RKO (cell line): Measurements from ENCODE around the gene RASA3.
"Not testable (repeated sequence)": the region's sequence is repeated elsewhere in the genome, so short reads cannot be mapped to it uniquely, and the experiment has no call there.

Experiments used
- DNase-seq: peaks from one replicate; pipeline ENCODE4 v3.0.0-alpha.2; 2016; ENCODE audit warnings: low spot score

Gene RASA3

DNA sequence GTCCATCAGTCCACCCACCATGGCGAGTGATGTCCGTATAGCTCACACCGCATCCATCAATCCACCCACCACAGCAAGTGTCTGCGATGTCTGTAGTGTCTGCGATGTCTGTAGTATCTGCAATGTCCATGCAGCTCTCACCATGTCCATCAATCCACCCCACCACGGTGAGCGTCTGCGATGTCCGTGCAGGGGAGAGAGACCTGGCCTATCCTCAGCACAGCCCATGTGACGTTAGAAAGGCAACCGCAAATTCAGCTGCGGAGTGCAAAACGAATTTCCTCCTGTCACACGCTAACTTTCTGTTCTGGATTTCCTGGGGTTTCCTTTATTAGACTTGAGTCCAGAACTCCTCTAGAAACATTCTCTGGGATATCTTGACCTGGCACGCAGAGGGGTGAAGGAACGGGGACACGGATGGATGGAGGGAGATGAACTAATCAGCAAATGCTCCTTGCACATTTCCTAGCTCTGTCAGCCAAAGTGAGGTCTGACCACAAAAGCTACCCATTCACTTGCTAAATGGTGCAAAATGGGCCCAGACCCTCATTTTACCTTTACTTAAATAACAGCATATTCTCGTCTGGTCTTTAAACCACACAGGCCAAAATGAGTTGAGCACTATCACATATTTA lies 18.3 kb downstream of the RASA3 start:
- DNase-seq: no peak

- not testable (repeated sequence) for DNase-seq
Observed at GRCh38 chr13:114113395-114113794, 19.0 kb downstream of the RASA3 start.

DNA sequence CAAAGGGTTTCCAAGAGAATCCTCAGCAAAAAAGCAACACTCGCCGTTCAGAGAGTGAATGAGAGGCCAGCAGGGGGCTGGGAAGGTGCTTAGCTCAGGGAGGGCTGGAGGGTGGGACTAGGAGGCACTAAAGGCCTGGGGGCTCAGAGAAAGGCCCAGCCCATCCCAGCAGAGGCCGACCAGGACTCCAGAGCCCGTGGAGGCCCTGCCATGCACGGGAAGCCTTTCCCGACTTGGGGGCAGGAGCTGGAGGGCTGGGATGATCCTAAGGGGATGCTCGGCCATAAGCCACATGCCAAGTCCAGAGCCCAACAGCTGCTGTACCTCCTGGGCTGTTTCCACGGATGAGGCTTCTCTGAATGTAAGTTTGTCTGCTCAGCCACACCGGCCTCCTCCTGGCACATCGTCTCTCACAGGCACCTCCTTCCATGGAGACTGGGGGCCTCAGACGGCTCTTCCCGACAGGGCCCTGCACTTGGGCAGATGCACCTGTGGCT lies 19.5 kb downstream of the RASA3 start:
- no peak for DNase-seq

DNA sequence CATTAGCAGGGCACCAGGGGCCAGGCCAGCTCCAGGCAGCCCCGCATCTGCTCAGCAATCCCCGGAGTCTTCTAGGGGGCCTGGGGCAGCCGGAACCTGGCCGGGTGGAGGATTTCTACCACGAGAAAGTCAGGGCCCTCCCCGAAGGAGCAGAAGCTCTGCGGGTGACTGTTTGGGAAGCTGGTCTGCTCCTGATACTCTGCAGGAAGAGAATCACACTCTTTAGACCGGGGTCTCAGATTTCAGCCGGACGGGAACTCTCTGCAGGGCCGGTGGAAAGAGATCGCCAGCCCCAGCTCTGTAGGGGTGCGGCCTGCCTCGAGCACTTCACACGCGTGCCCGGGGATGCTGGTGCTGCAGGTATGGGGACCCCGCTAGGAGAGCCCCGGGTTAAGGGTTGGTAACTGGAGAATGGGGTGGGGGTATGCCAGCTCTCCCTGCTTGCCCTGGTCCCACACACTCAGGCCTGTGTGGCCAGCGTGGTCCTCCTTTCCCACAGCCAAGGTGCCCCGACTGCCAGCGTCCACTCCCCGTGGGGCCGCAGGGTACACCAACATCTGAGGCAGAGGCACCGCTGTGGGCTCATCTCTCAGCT lies 20.1 kb downstream of the RASA3 start:
- DNase-seq: no peak

DNA sequence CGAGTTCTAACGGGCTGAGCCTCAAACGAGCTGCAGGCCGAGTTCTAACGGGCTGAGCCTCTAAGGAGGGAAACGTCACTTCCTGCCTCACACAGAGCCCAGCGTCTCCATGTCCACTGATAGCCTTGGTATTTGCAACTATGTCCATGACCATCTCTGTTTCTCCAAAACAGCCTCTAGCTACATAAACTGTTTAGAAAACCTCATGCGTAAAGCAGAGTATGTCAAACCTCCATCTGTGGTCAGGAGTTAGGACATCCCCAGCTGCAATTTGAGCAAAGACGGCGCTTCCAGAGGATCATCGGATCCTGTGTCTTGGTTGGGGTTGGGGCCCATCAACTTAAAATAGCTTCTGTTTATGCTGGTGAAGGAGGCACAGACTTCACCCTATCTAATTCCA lies 20.8 kb downstream of the RASA3 start:
- DNase-seq: no peak

- DNase-seq: not testable (repeated sequence)
Observed at GRCh38 chr13:114110830-114111189, 21.6 kb downstream of the RASA3 start.

GRCh38 chr13:114110091-114110829 lies 22.2 kb downstream of the RASA3 start:
- no peak for DNase-seq

- no peak for DNase-seq
Observed at GRCh38 chr13:114109641-114110041, 22.8 kb downstream of the RASA3 start.

GRCh38 chr13:114108894-114109293 lies 23.5 kb downstream of the RASA3 start:
- DNase-seq: no peak

DNA sequence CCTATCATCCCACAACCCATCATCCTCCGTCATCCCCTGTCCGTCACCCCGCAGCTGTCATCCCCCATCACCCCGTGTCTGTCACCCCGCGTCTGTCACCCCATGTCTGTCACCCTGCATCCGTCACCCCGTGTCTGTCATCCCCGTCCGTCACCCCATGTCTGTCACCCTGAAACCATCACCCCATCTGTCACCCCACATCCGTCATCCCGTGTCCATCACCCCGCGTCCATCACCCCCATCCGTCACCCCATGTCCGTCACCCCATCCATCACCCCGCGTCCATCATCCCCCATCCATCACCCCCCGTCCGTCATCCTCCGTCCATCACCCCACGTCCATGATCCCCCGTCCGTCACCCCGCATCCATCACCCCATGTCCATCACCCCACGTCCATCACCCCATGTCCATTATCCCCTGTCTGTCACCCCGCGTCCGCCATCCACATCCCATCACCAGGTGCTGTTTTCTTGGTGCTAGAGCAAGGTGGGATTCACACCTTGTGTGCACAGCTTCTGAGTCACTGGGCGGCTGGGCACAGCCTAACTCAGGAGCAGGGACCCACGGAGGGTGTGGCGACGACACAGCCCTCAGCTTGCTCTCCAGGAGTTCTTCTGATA lies 24.2 kb downstream of the RASA3 start:
- no peak for DNase-seq

GRCh38 chr13:114107686-114108081 lies 24.7 kb downstream of the RASA3 start:
- DNase-seq: no peak

GRCh38 chr13:114106991-114107685 lies 25.3 kb downstream of the RASA3 start:
- no peak for DNase-seq

- DNase-seq: no peak
Observed at GRCh38 chr13:114106526-114106925, 25.9 kb downstream of the RASA3 start.

DNA sequence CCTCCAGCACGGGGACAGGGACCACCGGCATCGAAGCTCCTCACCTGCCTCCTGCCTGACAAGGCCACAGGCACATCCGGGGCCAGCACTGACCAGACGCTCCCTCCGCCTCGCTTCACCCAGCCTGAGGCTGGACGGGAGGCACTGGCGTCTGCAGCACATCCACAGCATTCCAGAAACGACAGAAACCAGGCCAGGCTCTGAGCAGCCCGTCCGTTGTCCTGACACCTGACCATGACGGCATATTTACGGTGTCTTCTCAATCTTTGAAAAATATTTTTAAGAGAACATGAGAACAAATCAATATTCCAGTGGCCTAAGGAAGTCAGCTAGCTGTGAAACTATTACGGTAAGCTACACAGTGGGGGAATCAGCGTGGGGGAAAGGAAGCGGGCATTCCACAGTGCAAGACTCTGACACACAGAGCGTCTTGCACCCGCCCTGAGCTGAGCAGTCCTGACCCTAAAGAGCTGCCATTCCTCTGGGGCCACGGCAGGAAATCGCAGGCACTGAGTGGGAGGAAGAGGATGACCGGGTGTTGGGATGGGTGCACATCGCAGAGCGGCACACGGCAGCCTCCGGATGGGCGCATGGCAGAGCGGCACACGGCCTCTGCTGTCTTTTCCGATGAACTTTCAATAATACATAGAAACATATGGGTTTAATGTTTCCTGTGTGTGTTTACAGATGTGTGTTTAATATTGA lies 26.8 kb downstream of the RASA3 start:
- DNase-seq: no peak

GRCh38 chr13:114104655-114105520 lies 27.5 kb downstream of the RASA3 start:
- no peak for DNase-seq

GRCh38 chr13:114103801-114104654 lies 28.4 kb downstream of the RASA3 start:
- no peak for DNase-seq

DNA sequence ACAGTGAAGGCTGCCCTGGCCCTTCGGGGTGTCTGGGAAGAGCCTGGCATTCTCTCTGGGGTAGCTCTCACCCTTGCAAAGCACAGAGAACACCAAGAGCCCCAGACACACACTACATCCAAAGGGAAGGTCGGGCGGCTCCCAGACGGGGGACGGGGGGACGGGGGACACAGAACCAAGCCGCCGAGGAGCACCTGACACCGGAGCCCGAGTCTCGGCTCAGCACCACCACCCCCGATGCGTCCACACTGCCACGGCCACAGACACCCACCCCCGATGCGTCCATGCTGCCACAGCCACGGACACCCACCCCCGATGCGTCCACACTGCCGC lies 29.2 kb downstream of the RASA3 start:
- not testable (repeated sequence) for DNase-seq

- no peak for DNase-seq
Observed at GRCh38 chr13:114102521-114103288, 29.7 kb downstream of the RASA3 start.

DNA sequence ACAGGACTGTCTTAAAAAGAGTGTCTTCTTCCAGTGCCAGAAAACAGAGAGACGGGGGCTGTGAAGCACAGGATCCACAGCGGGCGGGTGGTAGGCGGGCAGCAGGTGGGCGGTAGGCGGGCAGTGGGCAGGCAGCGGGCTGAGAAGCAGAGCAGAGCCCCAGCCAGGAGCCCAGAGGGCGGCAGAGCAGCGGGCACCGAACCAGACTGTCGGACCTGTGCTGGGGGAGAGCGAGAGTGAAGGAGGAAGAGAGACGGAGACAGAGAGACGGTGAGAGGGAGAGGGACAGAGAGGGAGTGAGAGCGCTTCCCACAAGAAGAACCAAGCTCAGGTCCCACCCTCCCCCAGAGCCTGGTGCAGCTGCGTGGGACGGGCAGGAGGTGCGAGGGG lies 30.3 kb downstream of the RASA3 start:
- DNase-seq: no peak
